Endothelial cell of umbilical vein (primary cell): ENCODE measurements around the gene ROCK2. TPM values are rescaled to one million over a fixed set of nuclear protein-coding genes. Genes with fewer than 3 reads are reported as not detected.

ENCODE experiments used
- BruUV-seq: library from RNA; stranded (reverse); fragments of 400-500 nt; replicated peaks from 2 replicates; lab custom pipeline; 2021; lab: Mats Ljungman, UMichigan
- CTCF ChIA-PET: fragments of 300-600, 350-600 bp; sonication (Branson Sonifier 250); formaldehyde crosslinking; loops from one replicate; lab custom pipeline; 2021; ENCODE audit warnings: antibody characterized with exemption, inconsistent platforms; lab: Charles Lee
- POLR2A ChIA-PET: fragments of 300-600, 350-600 bp; sonication (Branson Sonifier 250); formaldehyde crosslinking; loops from one replicate; lab custom pipeline; 2021; ENCODE audit warnings: antibody characterized with exemption, inconsistent platforms; lab: Charles Lee
- DNase-seq: peaks from one replicate; pipeline ENCODE4 v3.0.0-alpha.2; 2011; ENCODE audit warnings: low read depth, low spot score
- FAIRE-seq: peaks from 2 replicates; lab custom pipeline; 2011; peaks lifted over from hg19 to GRCh38; lab: Jason Lieb, UNC
- H2AFZ ChIP-seq: 2 replicates; pipeline ENCODE4 v1.6.0; 2012; ENCODE audit warnings: low read depth, low read length, control low read depth, inconsistent platforms
- H3K27ac ChIP-seq: 2 replicates; pipeline ENCODE4 v1.5.1; 2011; ENCODE audit warnings: low read depth, mild to moderate bottlenecking, control low read depth, low read length, moderate library complexity; ENCODE audit not compliant: insufficient read depth
- H3K27me3 ChIP-seq, 2 experiments: 2 replicates each; pipeline versions ENCODE4 v1.6.0 to v1.6.1; 2011; ENCODE audit warnings: low read length in 2 of 2, mixed read lengths in 1 of 2; ENCODE audit not compliant: control insufficient read depth in 2 of 2, insufficient read depth in 2 of 2
- H3K36me3 ChIP-seq, 2 experiments: 2 replicates in 1 of 2; 3 replicates in 1 of 2; pipeline ENCODE4 v1.5.1; 2011; ENCODE audit warnings: low read length in 2 of 2, mild to moderate bottlenecking in 1 of 2, moderate library complexity in 1 of 2; ENCODE audit not compliant: control insufficient read depth in 2 of 2, insufficient read depth in 2 of 2; ENCODE audit errors: extremely low read depth in 1 of 2
- H3K4me1 ChIP-seq: 3 replicates; pipeline ENCODE4 v1.5.1; 2011; ENCODE audit warnings: mild to moderate bottlenecking, low read length; ENCODE audit not compliant: control insufficient read depth, insufficient read depth; ENCODE audit errors: extremely low read depth
- H3K4me2 ChIP-seq: 2 replicates; pipeline ENCODE4 v1.6.1; 2011; ENCODE audit warnings: low read length, control low read depth, mixed read lengths; ENCODE audit not compliant: insufficient read depth
- H3K4me3 ChIP-seq, 3 experiments: fragments of 200-600 bp in 1 of 3; sonication (generic), shearing (Covaris generic) in 1 of 3; replicated peaks in 1 of 3; 2 replicates each; pipeline ENCODE4 v1.5.1; 2011 to 2016; ENCODE audit warnings: control low read depth in 3 of 3, low read length in 3 of 3, mild to moderate bottlenecking in 2 of 3, inconsistent platforms in 1 of 3, low read depth in 1 of 3, moderate library complexity in 1 of 3; ENCODE audit not compliant: insufficient read depth in 1 of 3
- H3K79me2 ChIP-seq: 2 replicates; pipeline ENCODE4 v1.6.0; 2012; ENCODE audit warnings: low read length, inconsistent platforms; ENCODE audit not compliant: control insufficient read depth, insufficient read depth
- H3K9ac ChIP-seq: replicated peaks from 2 replicates; pipeline ENCODE3; 2011; ENCODE audit warnings: low read length, control low read depth; ENCODE audit not compliant: insufficient read depth; ENCODE audit errors: extremely low read depth
- H3K9me1 ChIP-seq: replicated peaks from 3 replicates; pipeline ENCODE4 v1.6.0; 2011; ENCODE audit warnings: mild to moderate bottlenecking, low read length; ENCODE audit not compliant: control insufficient read depth, insufficient read depth; ENCODE audit errors: extremely low read depth
- H3K9me3 ChIP-seq: replicated peaks from 2 replicates; pipeline ENCODE4 v1.5.1; 2012; ENCODE audit warnings: low read length, inconsistent platforms; ENCODE audit not compliant: control insufficient read depth, insufficient read depth
- H4K20me1 ChIP-seq: replicated peaks from 2 replicates; pipeline ENCODE3; 2011; ENCODE audit warnings: mild to moderate bottlenecking, low read length; ENCODE audit not compliant: control insufficient read depth, insufficient read depth; ENCODE audit errors: extremely low read depth
- CTCF ChIP-seq, 2 donors: IDR thresholded peaks; 1 replicate in 1 of 2; 2 replicates in 1 of 2; pipeline ENCODE4 v1.5.1; 2011; ENCODE audit warnings: low read length in 2 of 2, mild to moderate bottlenecking in 2 of 2, moderate library complexity in 2 of 2, control low read depth in 1 of 2, inconsistent platforms in 1 of 2, low read depth in 1 of 2; ENCODE audit not compliant: insufficient read depth in 1 of 2; ENCODE audit errors: extremely low read depth in 1 of 2
- EZH2 ChIP-seq: IDR thresholded peaks from 2 replicates; pipeline ENCODE4 v1.6.1; 2012; ENCODE audit warnings: borderline replicate concordance, low read depth, mild to moderate bottlenecking, moderate library complexity, low read length, inconsistent platforms; ENCODE audit not compliant: severe bottlenecking
- FOS ChIP-seq: IDR thresholded peaks from 2 replicates; pipeline ENCODE4 v1.6.1; 2011; ENCODE audit warnings: mild to moderate bottlenecking, low read length, moderate library complexity, borderline replicate concordance; ENCODE audit not compliant: insufficient read depth
- GATA2 ChIP-seq: IDR thresholded peaks from 2 replicates; pipeline ENCODE4 v1.7.0; 2011; ENCODE audit warnings: low read depth, mild to moderate bottlenecking, moderate library complexity, mixed read lengths, low read length; ENCODE audit not compliant: insufficient read length, insufficient read depth
- JUN ChIP-seq: IDR thresholded peaks from 2 replicates; pipeline ENCODE4 v1.6.1; 2011; ENCODE audit warnings: borderline replicate concordance, low read depth; ENCODE audit not compliant: insufficient read length, insufficient read depth
- MAX ChIP-seq: IDR thresholded peaks from 2 replicates; pipeline ENCODE4 v1.6.1; 2011; ENCODE audit not compliant: insufficient read depth, insufficient read length
- MYC ChIP-seq: IDR thresholded peaks from one replicate; pipeline ENCODE4 v1.6.1; 2011; ENCODE audit warnings: mild to moderate bottlenecking, low read depth, low read length
- POLR2A ChIP-seq: IDR thresholded peaks from 2 replicates; pipeline ENCODE4 v1.6.1; 2012; ENCODE audit warnings: low read depth, mild to moderate bottlenecking, control low read depth, low read length
- POLR2AphosphoS5 ChIP-seq: IDR thresholded peaks from 2 replicates; pipeline ENCODE4 v1.6.1; 2012; ENCODE audit warnings: low read depth, mild to moderate bottlenecking, control low read depth, low read length, moderate library complexity; ENCODE audit not compliant: insufficient read depth
- dilution Hi-C: fragments of 300-500 bp; cut with MboI; formaldehyde crosslinking; loops from one replicate; pipeline ENCODE4 v1.15.0; 2019; ENCODE audit warnings: low sequenced_read_pairs; ENCODE audit not compliant: extremely low pct_ligation_motif_present
- intact Hi-C: fragments of 100-400 bp; cut with micrococcal nuclease; formaldehyde crosslinking; loops from one replicate; pipeline ENCODE4 v1.10.0; 2022
- polyA plus RNA-seq, 4 experiments: library from polyadenylated mRNA; depleted of rRNA in 3 of 4; stranded (reverse) in 3 of 4; unstranded in 1 of 4; fragments of >200 nt; gene quantifications; 2 replicates each; pipeline versions ENCODE4 v1.2.1 to v1.2.3, GENCODE V29; 2011 to 2012; ENCODE audit warnings: missing spikeins in 1 of 4
- total RNA-seq: library from RNA; stranded (reverse); gene quantifications from 2 replicates; pipeline ENCODE4 v1.2.3, GENCODE V29; 2021

ROCK2 gene
- total and polyA plus RNA-seq, 2 donors (not counting 3 experiments of a cell fraction or from before 2014, with no cell fraction given), result 5.2 to 56.5 TPM

GRCh38 chr2:11340717-11341116 lies 3.7 kb downstream of the ROCK2 start:
- H3K4me2 ChIP-seq, result peak overlapping the region; percentile 97
- H3K27me3 ChIP-seq, result no peaks in the 10 kb centered on the region
- TF ChIP-seq POLR2AphosphoS5, result no peak
- TF ChIP-seq MAX, result no peak
- TF ChIP-seq POLR2A, result no peak
- TF ChIP-seq JUN, result no peak
- TF ChIP-seq MYC, result no peak
- no peak for TF ChIP-seq FOS
- no peak for TF ChIP-seq GATA2
- no peak for TF ChIP-seq EZH2
- TF ChIP-seq CTCF (IDR thresholded peaks at IDR 0.05; ENCODE audit: extremely low read depth in 1 of 2, insufficient read depth in 1 of 2, low read depth in 1 of 2, low read length in 2 of 2), result no peak
- H3K79me2 ChIP-seq, result peaks cover 85% of the 10 kb centered on the region
- H3K9ac ChIP-seq, result no peak overlapping the region
- dilution Hi-C loops, result no loop called here
- no peak overlapping the region for H3K27ac ChIP-seq
- intact Hi-C loops, result loop anchor here (5.0 kb wide), 1 partner anchor 528 kb away; the partner anchor contains the start of gene PDIA6
- DNase-seq (no peak), FAIRE-seq (no peak)
- H3K36me3 ChIP-seq, result no peaks in the 10 kb centered on the region
- POLR2A ChIA-PET, result no interaction called here
- H3K9me3 ChIP-seq, result no peaks in the 10 kb centered on the region
- no peaks in the 10 kb centered on the region for H3K9me1 ChIP-seq
- peaks cover 20% of the 10 kb centered on the region for H3K4me1 ChIP-seq
- BruUV-seq, result no TSS peak
- H4K20me1 ChIP-seq, result peaks cover 14% of the 10 kb centered on the region
- CTCF ChIA-PET, result interaction anchor here (0.8 kb wide), 1 partner anchor 71 kb away, joined by 4 read pairs; no protein-coding TSS in a partner anchor
- H2AFZ ChIP-seq, result no peak overlapping the region
- H3K4me3 ChIP-seq, result no peak overlapping the region
